Activated naive CD4-positive, alpha-beta T cell treated with anti-CD3 and anti-CD28 coated beads, Interleukin-2, amount 50 U/mL, for 24 hours (primary cell): Measurements from ENCODE around the gene BCAS3.
A peak's percentile ranks its signal among the peaks of the same experiment; 100 is the strongest.

ENCODE experiments used
- H3K27ac Mint-ChIP-seq: one replicate; pipeline ENCODE4 v1.8.0; 2021; ENCODE audit warnings: mild to moderate bottlenecking, mixed read lengths
- H3K27me3 Mint-ChIP-seq: one replicate; pipeline ENCODE4 v1.8.0; 2021; ENCODE audit warnings: mixed read lengths
- H3K36me3 Mint-ChIP-seq: one replicate; pipeline ENCODE4 v1.8.0; 2021; ENCODE audit warnings: mixed read lengths
- H3K4me1 Mint-ChIP-seq: one replicate; pipeline ENCODE4 v1.8.0; 2021; ENCODE audit warnings: mixed read lengths
- H3K4me3 Mint-ChIP-seq: one replicate; pipeline ENCODE4 v1.8.0; 2021; ENCODE audit warnings: mild to moderate bottlenecking, mixed read lengths
- H3K9me3 Mint-ChIP-seq: one replicate; pipeline ENCODE4 v1.8.0; 2021; ENCODE audit warnings: mixed read lengths

Gene BCAS3

DNA sequence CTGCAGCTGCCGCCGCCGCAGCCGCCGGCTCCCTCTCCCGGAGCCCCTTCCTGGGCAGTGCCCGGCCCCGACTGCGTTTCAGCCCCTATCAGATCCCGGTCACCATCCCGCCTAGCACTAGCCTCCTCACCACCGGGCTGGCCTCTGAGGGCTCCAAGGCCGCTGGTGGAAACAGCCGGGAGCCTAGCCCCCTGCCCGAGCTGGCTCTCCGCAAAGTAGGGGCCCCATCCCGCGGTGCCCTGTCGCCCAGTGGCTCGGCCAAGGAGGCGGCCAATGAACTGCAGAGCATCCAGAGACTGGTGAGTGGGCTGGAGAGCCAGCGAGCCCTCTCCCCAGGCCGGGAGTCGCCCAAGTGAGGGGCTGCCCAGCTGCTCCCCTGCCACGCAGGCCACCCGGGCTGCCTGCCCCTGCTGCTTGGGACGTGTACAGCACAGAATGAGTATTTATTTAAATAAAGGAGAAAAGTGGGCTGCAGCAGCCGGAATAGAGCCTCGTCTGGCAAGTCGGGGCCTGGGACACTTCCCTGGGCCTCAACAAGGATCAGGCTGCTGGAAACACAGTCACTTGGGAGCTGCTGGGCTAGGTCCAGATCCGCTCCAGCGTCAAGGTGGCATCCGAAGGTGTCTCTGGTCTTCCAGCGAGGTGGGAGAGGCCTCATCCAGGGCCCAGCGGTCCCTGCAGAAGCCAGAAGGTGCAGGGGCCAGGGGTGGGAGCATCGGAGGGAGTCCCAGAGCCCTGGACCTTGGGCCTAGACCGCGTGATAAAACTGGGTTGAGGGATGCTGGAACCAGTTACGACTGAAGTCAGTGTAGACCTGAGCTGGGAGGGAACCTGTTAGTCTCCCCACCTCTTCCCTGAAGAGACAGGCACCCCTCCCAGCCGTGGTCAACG lies 730.7 kb downstream of the BCAS3 start:
- H3K27me3 Mint-ChIP-seq = peaks cover 40% of the 10 kb centered on the region
- no peaks in the 10 kb centered on the region for H3K36me3 Mint-ChIP-seq
- no peaks in the 10 kb centered on the region for H3K9me3 Mint-ChIP-seq
- peak overlapping the region; percentile 76 for H3K4me3 Mint-ChIP-seq
- peaks cover 25% of the 10 kb centered on the region for H3K4me1 Mint-ChIP-seq
- no peak overlapping the region for H3K27ac Mint-ChIP-seq

DNA sequence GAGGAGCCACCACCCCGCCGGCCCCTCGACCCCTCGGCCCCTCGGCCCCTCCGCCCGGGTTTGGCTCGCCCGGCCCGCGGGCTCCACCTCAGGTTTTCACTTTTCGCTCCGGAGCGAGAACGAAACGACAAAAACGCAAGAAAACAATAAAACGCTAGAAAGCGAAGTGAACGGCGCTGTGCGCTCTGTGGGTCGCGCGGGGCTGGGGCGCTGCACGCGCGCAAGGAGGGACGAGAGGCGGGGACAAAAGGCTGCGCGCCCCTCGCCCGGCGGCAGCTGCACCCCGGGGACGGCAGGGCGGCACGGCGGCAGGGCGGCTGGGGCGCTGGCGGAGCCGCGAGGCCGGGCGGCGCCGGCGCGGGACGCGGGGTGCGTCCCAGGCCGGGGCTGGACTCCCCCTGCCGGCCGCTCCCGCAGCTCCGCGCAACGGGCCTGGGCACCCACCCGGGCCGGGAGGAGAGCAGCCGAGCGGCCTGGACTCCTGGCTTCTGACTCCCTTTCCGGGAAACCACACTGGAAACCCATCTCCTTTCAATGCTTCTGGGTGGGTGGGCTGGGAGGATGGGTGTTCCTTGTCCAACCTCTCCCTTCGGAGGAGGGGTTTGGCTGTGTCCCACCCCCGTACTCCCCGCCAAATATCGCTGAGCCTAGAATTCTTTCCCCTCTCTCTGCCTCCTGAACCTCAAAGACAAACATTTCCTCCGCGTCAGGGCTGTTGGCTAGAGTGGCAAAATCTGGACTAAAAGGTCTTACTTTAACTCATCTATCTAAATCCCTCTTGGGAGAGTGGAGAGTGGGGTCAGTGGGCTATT lies 731.9 kb downstream of the BCAS3 start:
- Mint-ChIP-seq H3K4me3 (peak overlapping the region; percentile 81), H3K36me3 (no peaks in the 10 kb centered on the region), H3K27ac (no peak overlapping the region), H3K4me1 (peaks cover 16% of the 10 kb centered on the region), H3K27me3 (peaks cover 34% of the 10 kb centered on the region), H3K9me3 (no peaks in the 10 kb centered on the region)

DNA sequence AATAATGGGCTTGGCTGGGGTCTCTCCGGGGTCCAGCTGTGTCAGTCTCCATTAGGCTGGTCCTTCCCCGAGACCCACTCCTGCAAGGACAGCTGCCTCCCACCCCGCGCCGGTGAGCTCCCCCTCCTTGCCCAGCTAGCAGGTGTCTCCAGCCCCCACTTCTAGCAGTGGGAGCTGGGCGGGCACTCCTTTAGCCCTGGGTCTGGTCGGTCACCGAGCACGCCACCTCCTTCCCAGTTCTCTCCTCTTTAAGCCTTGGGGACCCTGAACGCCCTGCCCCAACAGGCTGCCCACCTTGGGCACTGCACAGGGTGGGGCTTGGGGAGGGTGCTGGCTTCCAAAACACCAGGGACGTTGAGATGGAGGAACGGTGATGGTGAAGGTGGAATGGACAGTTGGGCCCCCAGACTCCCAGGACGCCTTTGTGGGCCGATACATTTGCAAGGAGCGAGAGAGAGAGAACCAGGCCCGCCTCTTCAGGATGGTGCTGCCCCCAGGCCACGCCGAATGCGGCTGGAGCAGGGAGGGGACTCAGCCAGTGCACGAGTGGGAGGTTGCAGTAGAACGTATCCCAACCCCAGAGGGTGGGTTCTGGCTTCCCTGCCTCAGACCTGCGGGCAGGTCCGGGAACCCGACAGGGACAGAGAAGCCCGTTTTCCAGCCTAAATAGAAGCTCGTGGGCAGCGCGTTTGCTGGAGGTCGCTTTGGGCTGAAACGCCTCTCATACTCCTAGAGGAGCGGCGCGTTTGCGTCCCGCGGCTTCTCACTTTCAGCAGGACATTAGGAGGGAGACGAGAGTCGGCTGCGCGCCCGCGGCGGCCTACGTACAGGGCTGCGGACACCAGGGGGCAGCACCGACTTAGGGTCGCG lies 732.7 kb downstream of the BCAS3 start:
- peaks cover 16% of the 10 kb centered on the region for H3K4me1 Mint-ChIP-seq
- peaks cover 33% of the 10 kb centered on the region for H3K27me3 Mint-ChIP-seq
- no peak overlapping the region for H3K27ac Mint-ChIP-seq
- H3K9me3 Mint-ChIP-seq = no peaks in the 10 kb centered on the region
- no peaks in the 10 kb centered on the region for H3K36me3 Mint-ChIP-seq
- H3K4me3 Mint-ChIP-seq = peak overlapping the region; percentile 81

DNA sequence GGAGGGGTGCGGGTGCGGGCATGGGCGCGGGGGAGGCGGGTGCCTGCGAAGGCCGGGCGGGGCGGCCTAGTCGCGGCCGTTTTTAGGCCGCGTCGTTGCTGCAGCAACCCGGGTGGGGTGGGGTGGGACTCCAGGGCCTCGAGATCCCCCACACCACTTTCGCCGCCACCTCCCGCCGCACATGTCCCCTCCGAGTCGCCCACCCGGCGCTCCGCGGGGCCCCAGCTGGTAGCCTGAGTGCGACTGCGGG lies 733.3 kb downstream of the BCAS3 start:
- Mint-ChIP-seq H3K9me3 (no peaks in the 10 kb centered on the region), H3K4me1 (peaks cover 16% of the 10 kb centered on the region), H3K27ac (no peak overlapping the region), H3K4me3 (peak overlapping the region; percentile 81), H3K27me3 (peaks cover 32% of the 10 kb centered on the region), H3K36me3 (no peaks in the 10 kb centered on the region)

DNA sequence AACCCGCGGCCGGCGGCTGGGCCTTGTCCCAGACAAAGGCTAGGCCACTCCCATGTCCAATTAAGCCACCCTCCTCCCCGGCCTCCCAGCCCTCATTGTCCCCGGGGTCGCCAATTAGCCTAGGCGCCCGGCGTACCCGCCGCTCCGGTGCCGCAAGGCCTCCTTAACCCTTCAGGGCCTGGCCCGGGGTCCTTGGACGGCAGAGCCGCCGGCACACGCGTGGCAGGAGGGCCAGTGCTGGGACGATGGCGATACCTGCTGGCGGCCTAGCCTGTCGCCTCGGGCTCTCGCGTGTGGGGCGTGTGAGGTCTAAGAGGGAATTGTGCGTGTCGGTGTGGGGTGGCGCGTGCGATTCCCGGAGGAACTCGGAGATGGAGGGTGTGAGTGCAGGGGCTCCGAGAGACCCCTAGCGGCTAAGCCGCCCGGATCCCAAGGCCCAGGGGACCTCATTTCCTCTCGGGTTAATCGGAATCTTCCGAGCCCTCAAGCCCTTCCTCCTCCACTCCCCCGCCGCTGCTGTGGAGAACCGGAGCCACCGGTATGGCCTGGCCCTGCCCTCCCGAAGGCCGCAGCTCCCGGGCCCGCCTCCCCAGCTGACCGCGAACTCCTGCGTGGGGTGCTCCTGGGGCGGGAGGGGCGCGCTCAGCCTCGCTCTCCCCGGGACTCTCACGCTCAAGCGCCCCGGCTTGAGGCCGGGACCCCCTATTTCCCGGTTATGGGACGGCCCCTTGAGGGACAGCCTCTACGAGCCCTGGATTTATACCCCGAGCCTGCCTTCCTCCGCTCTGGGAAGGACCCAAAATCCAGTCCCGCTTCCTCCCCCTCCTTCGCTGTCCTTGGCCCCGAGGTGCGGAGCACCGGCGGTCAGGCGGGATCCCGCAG lies 733.9 kb downstream of the BCAS3 start:
- Mint-ChIP-seq H3K27ac (no peak overlapping the region), H3K4me3 (peak overlapping the region; percentile 57), H3K36me3 (no peaks in the 10 kb centered on the region), H3K9me3 (no peaks in the 10 kb centered on the region), H3K27me3 (peaks cover 27% of the 10 kb centered on the region), H3K4me1 (peaks cover 16% of the 10 kb centered on the region)

DNA sequence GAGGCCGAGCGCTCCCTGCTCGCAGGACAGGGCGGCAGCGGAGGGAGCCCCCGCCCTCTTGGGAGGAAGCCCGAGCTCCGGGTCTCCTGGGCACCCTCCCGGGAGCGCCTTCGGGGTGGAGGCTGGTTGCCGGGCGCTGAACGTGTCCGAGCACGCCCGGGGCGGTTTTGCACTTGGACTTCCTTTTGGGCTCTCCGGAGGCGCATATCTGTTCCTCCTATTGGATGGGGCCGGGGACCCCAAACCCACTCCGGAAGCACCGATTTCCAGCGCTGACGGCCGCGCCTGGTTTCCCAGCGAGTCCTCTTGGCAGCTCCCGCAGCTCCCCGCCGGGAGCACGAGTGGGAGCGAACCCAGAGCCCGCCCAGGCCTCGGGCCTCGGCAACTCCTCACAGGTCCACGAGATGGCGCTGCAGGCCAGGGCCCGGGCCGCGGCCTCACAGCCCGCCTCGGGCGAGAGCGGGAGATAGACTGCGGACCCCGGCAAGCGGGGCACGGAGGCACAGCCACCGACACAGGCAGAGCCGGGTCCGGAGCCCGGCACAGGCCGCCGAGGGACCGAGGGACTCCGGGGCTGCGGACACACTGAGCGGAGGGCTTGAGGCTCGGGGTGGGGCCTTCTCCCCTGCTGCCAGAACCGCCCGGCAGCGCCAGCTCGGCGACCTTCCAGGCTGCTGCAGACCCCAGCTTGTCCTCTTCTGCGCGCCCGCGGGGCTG lies 734.6 kb downstream of the BCAS3 start:
- Mint-ChIP-seq H3K4me1 (peaks cover 16% of the 10 kb centered on the region), H3K27ac (no peak overlapping the region), H3K36me3 (no peaks in the 10 kb centered on the region), H3K9me3 (no peaks in the 10 kb centered on the region), H3K27me3 (peaks cover 24% of the 10 kb centered on the region), H3K4me3 (peak overlapping the region; percentile 71)

DNA sequence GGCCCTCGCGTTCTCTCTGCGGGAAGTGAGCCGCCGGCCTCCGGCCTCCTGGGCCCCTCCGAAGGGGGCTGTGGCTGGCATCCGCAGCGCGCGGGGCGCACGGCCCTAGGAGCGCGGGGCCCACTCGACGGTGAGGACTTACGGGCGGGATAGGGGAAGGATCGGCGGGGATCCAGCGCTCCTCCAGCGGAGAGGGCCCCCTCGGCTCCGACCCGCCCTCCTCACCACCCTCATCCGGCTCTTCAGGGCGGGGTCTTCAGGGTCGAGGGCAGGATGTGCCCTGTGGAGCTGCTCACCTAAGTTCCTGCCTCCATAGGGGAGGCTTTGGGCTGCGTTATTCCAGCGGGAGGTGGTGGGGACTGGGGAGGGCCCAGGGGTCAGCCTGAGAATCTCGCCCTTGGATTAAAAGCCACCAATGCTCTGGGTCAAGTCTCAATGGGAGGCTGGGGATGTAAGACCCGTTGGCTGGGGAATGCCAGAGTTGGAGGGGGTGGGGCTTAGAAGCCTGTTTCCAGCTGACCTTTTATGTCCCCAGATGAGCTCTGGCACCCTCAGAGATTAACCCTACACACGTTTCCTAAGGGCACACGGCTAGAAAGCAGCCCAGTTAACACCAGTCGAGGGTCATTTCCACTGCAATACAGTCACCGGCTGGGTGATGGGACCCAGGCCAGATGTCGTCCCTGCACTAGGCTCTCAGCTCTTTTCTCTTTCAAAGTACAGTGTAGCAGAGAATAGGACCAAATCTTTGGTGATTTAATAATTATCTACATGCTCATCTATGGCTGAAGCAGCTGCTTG lies 735.4 kb downstream of the BCAS3 start:
- Mint-ChIP-seq H3K4me3 (peak overlapping the region; percentile 68), H3K4me1 (peaks cover 16% of the 10 kb centered on the region), H3K27me3 (peaks cover 19% of the 10 kb centered on the region), H3K36me3 (no peaks in the 10 kb centered on the region), H3K9me3 (no peaks in the 10 kb centered on the region), H3K27ac (no peak overlapping the region)

DNA sequence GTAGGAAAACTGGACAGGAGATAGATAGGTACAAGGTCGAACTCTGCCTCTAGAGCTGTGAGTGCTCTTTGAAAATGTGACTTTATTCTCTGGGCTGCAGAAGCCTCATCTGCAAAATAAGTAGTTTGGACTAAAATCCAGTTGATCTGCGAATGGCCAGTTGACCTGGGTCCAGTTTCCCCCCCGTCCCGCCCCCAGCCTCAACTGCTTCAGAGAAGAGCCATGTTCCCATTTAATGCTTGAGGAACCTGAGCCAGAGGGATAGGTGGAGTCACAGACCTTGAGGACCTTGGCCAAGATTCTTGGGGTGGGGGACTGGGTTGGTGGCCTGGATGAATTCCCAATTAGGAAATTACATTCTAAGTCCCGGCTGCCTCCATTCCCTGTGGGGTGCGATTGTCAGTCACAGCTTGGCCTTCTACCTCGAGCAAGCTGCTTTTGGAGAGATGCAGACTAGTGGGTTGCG lies 736.0 kb downstream of the BCAS3 start:
- Mint-ChIP-seq H3K27me3 (peaks cover 13% of the 10 kb centered on the region), H3K4me1 (peaks cover 13% of the 10 kb centered on the region), H3K27ac (no peak overlapping the region), H3K4me3 (peak overlapping the region; percentile 43), H3K36me3 (no peaks in the 10 kb centered on the region), H3K9me3 (no peaks in the 10 kb centered on the region)

DNA sequence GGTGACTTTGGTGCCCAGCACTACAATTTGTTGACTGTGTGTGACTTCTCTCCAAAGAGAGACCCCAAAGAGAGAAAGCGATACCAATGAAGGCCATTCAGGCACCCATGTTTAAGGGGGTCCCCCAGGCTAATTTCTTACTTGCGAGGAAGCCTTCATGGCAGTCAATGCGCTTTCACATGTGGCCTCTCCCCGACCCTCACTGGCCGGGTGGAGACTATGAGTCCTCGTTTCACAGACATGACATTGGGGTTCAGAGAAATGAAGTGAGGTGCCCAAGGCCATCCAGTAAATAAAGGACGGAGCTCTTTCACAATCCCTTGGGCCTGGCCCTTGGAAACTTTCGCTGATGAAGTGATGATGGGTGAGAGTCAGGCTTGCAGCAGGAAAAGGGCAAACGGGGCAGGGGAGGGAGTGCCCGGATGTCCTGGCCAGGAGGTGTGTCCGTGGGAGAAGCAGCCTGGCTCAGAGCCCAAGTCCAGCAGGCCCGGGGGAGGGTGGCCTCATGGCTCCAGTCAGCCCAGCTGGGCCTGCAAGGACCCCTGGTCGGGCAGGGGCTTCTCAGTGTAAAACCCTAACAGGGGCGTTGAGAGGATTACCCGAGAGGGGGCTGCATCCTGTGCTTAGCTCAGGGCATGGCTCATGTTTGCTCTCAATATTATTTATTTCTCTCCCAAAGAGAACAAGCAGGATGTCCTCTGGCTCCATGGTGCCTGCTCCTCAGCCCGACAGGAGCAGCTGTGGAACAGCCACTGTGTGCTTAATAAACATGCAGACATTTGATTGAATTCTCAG lies 736.7 kb downstream of the BCAS3 start:
- no peaks in the 10 kb centered on the region for H3K9me3 Mint-ChIP-seq
- H3K4me1 Mint-ChIP-seq = peaks cover 10% of the 10 kb centered on the region
- H3K4me3 Mint-ChIP-seq = no peak overlapping the region
- H3K36me3 Mint-ChIP-seq = no peaks in the 10 kb centered on the region
- H3K27me3 Mint-ChIP-seq = peaks cover 15% of the 10 kb centered on the region
- no peak overlapping the region for H3K27ac Mint-ChIP-seq

DNA sequence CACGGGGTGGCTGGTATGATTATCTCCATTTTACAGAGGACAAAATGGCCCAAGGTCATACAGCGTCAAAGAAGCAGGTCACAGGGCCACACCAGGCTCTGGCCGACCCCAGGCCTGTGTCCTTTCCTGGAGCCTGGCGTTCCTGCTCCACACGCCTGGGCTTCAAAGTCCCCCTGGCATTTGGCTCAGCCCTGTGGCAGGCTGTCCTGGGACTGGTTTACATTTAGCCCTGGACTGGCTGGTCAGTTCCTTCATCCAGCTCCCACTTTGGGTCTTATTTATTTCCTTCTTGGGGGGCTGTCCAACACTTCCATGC lies 737.2 kb downstream of the BCAS3 start:
- H3K4me3 Mint-ChIP-seq = no peak overlapping the region

DNA sequence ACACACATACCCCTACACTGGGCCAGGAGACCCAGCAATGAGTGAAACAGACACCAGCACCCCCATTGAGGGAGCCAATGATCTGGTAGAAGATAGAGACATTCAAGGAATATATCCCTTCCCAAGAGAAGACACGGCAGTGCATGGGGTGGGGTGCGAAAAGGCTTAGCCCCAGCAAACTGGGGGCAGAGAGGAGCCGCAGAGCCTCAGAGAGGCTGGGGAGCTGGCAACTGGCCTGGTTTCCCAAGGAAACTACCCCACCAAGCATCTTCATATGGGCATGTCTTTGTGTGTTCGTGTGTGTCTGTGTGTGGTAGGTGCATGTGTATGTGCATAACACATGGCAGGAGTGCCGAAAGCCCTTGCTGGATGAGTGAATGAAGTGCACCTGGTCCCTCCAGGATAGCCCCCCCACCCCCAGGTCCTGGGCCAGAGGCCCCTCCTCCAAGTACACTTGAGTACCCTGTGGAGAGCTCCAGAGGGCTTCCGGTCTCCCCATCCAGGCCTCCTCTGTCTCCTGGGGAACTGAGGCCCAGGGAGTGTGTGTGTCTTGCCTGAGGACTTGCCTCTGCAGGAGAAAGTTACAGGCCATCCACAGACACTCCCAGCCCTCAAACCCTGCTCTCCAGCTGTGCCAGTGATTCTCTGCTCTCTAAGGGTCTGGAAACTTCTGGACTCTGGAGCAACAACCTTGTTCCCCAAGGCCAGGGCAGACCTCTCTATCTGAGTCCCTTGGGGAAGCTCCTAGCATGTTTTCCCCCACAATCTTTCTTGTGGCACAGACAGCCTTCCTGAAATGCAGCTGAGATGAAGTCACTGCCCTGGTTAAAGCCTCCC lies 737.9 kb downstream of the BCAS3 start:
- H3K4me1 Mint-ChIP-seq = peaks cover 1% of the 10 kb centered on the region
- H3K27ac Mint-ChIP-seq = no peak overlapping the region
- H3K9me3 Mint-ChIP-seq = no peaks in the 10 kb centered on the region
- no peaks in the 10 kb centered on the region for H3K36me3 Mint-ChIP-seq
- H3K27me3 Mint-ChIP-seq = peaks cover 14% of the 10 kb centered on the region
- H3K4me3 Mint-ChIP-seq = no peak overlapping the region

More for the DNA sequence above, 737.2 kb downstream of the BCAS3 start:
- no peaks in the 10 kb centered on the region for H3K36me3 Mint-ChIP-seq
- peaks cover 8% of the 10 kb centered on the region for H3K4me1 Mint-ChIP-seq
- peaks cover 14% of the 10 kb centered on the region for H3K27me3 Mint-ChIP-seq
- H3K9me3 Mint-ChIP-seq = no peaks in the 10 kb centered on the region
- no peak overlapping the region for H3K27ac Mint-ChIP-seq

DNA sequence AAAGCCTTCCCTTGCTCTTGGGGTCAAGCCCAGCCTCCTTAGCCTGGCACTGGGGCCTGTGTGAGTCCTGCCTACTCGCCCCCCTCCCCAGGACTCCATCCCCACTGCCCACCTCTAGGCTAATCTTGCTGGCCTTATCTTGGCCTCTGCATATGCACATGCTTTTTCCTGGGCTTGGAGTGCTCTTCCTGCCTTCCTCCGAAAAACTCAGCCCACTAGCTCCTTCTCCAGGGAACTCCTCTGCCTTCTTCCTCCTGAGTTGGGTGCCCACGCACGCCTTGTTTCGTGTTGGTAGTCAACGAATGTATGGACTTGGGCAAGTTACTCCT lies 738.5 kb downstream of the BCAS3 start:
- Mint-ChIP-seq H3K27me3 (peaks cover 13% of the 10 kb centered on the region), H3K4me1 (no peaks in the 10 kb centered on the region)

More for the DNA sequence above, 738.5 kb downstream of the BCAS3 start:
- Mint-ChIP-seq H3K4me3 (no peak overlapping the region), H3K36me3 (no peaks in the 10 kb centered on the region), H3K9me3 (no peaks in the 10 kb centered on the region), H3K27ac (no peak overlapping the region)
